T-helper 2 cell treated with Interferon-gamma antibody and Interleukin-4, amounts not matched to agents 5 μg/mL and 100 μg/mL, for 36 hours (primary cell): ENCODE data around the gene NAE1.
A peak's percentile ranks its signal among the peaks of the same experiment; 100 is the strongest.

Experiments used
- DNase-seq: peaks from one replicate; pipeline ENCODE4 v3.0.0; 2021; ENCODE audit warnings: low spot score
- H3K27ac Mint-ChIP-seq: one replicate; pipeline ENCODE4 v1.8.0; 2021; ENCODE audit warnings: mild to moderate bottlenecking, mixed read lengths
- H3K27me3 Mint-ChIP-seq: one replicate; pipeline ENCODE4 v1.8.0; 2021; ENCODE audit warnings: low read depth, mixed read lengths
- H3K36me3 Mint-ChIP-seq: one replicate; pipeline ENCODE4 v1.8.0; 2021; ENCODE audit warnings: low read depth, mixed read lengths
- H3K4me1 Mint-ChIP-seq: one replicate; pipeline ENCODE4 v1.8.0; 2021; ENCODE audit warnings: low read depth, mixed read lengths
- H3K4me3 Mint-ChIP-seq: one replicate; pipeline ENCODE4 v1.8.0; 2022; ENCODE audit warnings: mild to moderate bottlenecking, moderate library complexity, mixed read lengths
- H3K9me3 Mint-ChIP-seq: one replicate; pipeline ENCODE4 v1.8.0; 2021; ENCODE audit warnings: mixed read lengths

Gene NAE1

DNA sequence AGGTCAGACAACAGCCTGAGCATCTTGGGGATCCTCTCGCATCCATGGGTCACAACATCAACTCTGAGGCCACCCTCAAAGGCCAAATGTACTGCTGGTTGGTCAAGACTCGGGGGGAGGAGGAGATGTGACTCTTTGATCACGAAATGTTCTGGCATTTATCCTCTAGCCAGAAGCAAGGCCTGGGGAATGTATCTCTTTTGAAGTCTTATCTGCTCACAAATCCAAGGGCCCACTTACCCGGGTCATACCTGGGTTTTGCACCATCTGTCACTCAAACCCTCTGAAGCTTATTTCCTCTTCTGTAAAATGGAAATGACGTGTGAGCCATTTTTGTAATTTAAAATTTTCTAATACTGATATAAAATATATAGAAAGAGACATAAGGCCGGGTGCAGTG is 26.7 kb upstream of the NAE1 start:
- no peaks in the 10 kb centered on the region for H3K27me3 Mint-ChIP-seq
- DNase-seq = no peak
- H3K4me1 Mint-ChIP-seq = no peaks in the 10 kb centered on the region
- H3K27ac Mint-ChIP-seq = no peak overlapping the region
- H3K4me3 Mint-ChIP-seq = no peak overlapping the region
- H3K36me3 Mint-ChIP-seq = no peaks in the 10 kb centered on the region
- H3K9me3 Mint-ChIP-seq = no peaks in the 10 kb centered on the region

DNA sequence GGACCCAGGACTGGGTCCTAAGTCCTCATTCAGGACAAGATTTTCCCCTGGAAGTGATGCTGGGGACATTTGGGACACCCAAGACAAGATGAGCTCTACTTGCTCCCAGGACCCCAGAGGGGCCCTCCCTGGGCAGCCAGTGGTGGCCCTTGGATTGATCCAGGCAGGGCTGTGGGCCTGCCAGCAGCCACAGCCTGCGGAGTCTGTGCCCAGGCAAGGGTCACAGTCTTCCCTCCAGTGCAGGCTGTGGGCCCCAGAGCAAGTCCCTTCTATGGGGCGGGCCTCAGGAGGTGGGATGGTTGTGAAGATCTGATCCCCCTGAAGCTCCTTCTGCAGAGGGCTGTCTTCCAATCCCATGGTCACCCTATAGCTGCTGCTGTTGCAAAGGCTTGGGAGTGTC is 26.0 kb upstream of the NAE1 start:
- Mint-ChIP-seq H3K27ac (no peak overlapping the region), H3K9me3 (no peaks in the 10 kb centered on the region), H3K27me3 (no peaks in the 10 kb centered on the region), H3K4me1 (no peaks in the 10 kb centered on the region), H3K4me3 (no peak overlapping the region), H3K36me3 (no peaks in the 10 kb centered on the region)
- no peak for DNase-seq

DNA sequence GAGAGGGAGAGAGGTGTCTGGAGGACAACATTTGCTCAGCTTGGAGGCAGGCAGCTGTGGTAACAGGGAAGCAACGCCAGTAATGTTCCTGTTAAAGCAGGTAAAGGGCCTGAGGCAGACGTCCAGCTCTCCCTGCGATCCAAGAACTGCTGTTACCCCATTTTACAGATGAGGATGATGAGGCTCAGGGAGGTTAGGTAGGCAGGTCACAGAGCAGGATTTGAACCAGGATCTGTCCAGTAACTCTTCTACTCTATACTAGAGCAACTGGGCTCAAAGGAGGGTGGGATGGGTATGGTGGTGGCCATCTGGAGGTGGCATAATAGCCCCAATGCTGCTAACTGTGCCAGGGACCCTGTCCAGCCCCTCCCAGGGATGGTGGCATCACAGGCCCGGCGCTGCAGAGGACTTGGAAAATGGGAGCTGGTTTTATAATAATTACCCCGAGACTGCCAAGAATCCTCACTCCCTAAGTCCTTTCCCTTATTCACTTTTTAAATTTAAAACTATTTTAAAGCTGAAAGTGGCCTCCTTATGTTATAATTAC is 25.5 kb upstream of the NAE1 start:
- Mint-ChIP-seq H3K4me3 (no peak overlapping the region), H3K27ac (no peak overlapping the region), H3K36me3 (no peaks in the 10 kb centered on the region), H3K27me3 (no peaks in the 10 kb centered on the region), H3K9me3 (no peaks in the 10 kb centered on the region), H3K4me1 (no peaks in the 10 kb centered on the region)
- no peak for DNase-seq

DNA sequence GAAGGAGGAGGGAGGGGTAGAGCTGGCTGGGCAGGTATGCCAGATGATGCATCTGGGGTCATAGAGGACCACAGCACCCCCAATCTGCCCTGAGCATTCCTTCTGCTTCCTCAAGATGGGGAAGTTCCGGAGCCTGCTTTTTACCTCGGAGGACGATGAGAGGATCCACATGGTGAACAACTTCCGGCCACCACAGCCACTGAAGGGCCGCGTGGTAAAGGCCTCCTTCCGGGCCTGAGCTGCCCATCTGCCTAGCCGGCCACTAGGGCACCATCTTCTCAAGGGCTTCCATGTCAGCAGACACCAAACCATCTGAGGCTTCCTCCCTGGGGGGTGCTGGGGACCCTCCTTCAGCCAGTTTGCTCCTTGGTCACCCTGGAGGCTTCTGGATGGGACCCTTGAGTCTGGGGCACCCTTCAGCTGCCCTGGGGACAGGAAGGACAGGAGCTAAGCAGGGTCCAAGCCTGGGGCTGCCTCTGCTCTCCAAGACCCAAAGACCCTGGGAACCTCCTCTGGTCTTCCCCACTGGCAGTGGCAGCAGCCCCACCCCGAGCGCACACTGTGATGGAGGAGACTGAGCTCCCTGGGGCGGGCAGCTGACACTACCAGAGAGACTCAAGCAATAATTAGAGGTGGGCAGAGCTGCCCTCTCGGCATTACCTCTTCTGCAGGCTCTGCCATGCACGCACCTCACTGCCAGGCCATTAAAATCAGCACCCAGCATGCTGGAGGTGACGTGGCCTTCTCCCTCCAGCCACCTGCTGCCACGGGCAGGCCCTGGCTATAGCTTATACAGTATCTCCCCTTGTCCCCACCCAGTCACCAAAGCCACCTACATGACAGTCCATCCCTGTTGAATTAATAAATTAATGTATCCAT is 22.7 kb upstream of the NAE1 start:
- Mint-ChIP-seq H3K4me1 (peaks cover under 1% of the 10 kb centered on the region), H3K27me3 (no peaks in the 10 kb centered on the region), H3K4me3 (no peak overlapping the region), H3K27ac (no peak overlapping the region), H3K36me3 (no peaks in the 10 kb centered on the region), H3K9me3 (no peaks in the 10 kb centered on the region)
- DNase-seq = no peak

DNA sequence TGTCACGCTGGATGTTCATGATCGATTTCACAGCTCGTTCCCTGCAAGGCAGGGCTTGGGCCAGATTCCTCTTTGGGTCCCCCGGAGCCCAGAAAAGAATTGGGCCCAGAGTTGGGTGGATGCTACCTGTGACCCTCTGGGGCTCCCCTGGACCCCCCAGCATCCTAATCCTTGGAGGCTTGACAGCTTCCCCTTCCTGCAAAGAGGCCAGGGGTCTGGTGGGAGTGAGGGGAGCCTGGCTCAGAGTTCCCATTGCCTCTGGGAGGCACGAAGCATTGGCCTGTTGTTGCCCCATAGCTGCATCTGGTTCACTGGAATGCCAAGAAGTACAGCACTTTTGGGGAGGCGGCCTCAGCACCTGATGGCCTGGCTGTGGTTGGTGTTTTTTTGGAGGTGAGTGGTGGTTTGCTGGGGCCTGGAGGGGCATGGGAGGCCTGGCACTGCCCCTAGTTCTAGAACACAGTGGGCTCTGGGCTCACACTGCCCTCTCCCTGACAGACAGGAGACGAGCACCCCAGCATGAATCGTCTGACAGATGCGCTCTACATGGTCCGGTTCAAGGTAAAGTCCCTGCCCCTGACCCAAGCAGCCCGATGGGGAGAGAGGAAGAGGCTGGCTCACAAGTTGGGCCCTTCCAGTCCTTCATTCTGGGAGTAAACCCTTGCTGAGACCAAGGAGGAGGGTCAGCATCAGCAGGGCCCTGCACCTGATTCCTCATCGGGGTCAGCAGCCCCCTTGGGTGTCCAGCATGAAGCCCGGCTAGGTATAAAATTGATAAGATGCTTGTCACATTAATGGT is 20.6 kb upstream of the NAE1 start:
- Mint-ChIP-seq H3K36me3 (no peaks in the 10 kb centered on the region), H3K4me1 (peaks cover 14% of the 10 kb centered on the region), H3K4me3 (no peak overlapping the region), H3K9me3 (no peaks in the 10 kb centered on the region), H3K27me3 (peaks cover 1% of the 10 kb centered on the region), H3K27ac (no peak overlapping the region)
- DNase-seq = no peak

DNA sequence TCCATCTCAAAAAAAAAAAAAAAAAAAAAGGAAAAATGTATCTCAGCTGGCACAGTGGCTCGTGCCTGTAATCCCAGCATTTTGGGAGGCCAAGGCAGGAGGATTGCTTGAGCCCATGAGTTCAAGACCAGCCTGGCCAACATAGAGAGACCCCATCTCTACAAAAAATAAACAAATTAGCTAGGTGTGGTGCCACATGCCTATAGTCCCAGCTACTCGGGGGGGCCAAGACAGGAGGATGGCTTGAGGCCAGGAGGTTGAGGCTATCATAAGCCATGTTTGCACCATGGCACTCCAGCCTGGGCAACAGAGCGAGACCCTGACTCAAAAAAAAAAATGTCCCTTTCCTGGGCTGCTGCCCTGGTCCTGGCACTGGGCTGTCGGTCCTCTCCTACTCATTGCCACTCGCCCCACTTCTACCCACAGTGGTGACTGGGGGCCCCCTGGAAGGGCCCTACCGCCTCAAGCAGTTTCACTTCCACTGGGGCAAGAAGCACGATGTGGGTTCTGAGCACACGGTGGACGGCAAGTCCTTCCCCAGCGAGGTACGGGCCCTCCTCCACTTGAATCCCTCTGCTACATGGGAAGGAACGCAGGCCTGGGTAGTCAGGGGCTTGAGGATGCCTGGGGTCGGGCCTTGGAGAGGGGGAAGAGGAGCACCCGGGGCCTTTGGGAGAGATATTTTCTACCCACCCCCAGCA is 19.5 kb upstream of the NAE1 start:
- H3K9me3 Mint-ChIP-seq = no peaks in the 10 kb centered on the region
- no peak overlapping the region for H3K27ac Mint-ChIP-seq
- H3K27me3 Mint-ChIP-seq = peaks cover 12% of the 10 kb centered on the region
- H3K4me1 Mint-ChIP-seq = peaks cover 16% of the 10 kb centered on the region
- no peak for DNase-seq
- H3K4me3 Mint-ChIP-seq = no peak overlapping the region
- H3K36me3 Mint-ChIP-seq = no peaks in the 10 kb centered on the region

DNA sequence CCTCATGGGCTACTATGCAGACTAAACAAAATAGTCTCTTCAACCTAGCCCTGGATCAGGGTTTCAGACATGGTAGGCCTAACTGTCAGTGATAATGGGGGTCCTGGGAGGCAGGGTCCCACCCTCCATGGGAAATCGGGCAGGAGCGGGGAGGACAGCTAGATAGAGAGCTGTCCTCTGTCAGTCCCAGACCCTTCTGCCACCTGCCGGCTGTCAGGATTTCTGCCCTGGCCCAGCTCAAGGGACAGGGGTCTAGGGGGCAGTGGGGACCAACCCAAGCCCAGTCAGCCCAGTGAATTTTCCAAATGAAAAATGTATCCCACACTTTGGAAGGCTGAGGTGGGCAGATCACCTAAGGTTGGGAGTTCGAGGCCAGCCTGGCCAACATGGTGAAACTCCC is 18.8 kb upstream of the NAE1 start:
- H3K4me1 Mint-ChIP-seq = peaks cover 16% of the 10 kb centered on the region
- H3K36me3 Mint-ChIP-seq = no peaks in the 10 kb centered on the region
- peaks cover 17% of the 10 kb centered on the region for H3K27me3 Mint-ChIP-seq
- no peaks in the 10 kb centered on the region for H3K9me3 Mint-ChIP-seq
- no peak overlapping the region for H3K4me3 Mint-ChIP-seq
- H3K27ac Mint-ChIP-seq = no peak overlapping the region
- no peak for DNase-seq

DNA sequence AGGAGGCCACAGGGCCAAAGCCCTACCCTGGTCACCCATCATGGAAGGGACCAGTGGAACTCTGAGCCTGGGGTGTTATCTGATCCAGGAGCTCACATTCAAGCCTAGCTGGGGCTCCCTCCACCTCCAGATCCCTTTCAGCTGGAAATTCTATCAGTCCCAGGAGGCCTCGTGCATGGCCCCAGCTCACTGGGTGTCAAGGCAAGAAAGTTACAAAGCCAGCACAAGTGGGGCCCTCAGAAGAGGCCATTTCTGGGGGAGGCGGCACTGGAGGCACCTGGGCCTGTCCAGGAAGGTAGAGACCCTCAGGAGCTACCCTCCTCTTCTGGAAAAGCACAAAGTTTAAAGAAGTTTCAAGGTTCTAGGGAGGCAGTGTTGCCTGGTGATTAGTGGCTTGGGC is 18.2 kb upstream of the NAE1 start:
- H3K9me3 Mint-ChIP-seq = no peaks in the 10 kb centered on the region
- H3K4me3 Mint-ChIP-seq = no peak overlapping the region
- H3K27ac Mint-ChIP-seq = no peak overlapping the region
- H3K36me3 Mint-ChIP-seq = no peaks in the 10 kb centered on the region
- peaks cover 16% of the 10 kb centered on the region for H3K4me1 Mint-ChIP-seq
- peaks cover 18% of the 10 kb centered on the region for H3K27me3 Mint-ChIP-seq
- no peak for DNase-seq

DNA sequence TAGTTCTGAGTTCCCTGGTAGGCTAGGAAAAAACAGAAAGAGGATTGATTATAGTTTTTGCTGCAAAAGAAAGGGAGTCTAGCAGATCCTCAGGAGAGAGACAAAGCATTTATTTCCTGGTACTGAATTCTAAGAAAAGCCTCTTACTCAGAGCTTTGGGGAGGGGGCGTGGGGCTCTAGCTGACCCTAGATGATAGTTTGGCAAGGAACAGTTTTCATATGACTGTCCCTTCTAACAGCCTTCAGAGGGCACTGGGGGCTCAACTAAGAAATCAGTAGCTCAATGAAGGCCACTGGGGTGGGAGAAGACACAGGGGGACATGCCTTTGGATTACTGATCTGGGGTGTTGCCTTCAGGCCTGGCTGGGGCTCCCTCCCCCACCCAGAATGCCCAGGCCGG is 17.4 kb upstream of the NAE1 start:
- Mint-ChIP-seq H3K27me3 (peaks cover 26% of the 10 kb centered on the region), H3K36me3 (no peaks in the 10 kb centered on the region), H3K4me3 (no peak overlapping the region), H3K27ac (peak overlapping the region; percentile 37), H3K4me1 (peaks cover 17% of the 10 kb centered on the region), H3K9me3 (no peaks in the 10 kb centered on the region)
- DNase-seq = no peak

DNA sequence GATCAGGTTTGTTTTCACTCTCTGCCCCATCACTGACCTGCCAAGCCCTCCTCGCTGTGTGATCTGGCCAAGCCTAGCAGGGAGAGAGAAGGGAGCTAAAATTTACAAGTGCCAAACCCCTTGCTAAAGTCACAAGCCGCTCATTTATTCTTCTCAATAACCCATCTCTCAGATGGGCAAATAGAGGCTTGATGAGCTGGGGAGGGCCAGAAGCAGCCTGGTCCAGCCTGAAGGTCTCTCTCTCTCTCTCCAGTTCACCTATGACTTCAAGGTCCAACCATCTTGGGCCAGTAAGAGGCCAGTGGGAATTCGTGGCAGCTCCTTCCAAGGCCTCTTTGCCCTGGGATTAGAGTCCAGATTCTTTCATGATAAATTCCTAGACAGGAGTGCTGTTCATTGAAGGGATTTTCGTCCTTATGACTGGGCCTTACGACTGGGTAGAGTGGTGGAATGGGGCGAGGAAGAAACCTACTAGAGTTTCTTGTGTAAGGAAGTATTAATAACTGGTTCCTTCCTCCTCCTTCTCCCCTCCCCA is 16.8 kb upstream of the NAE1 start:
- no peak for DNase-seq
- Mint-ChIP-seq H3K9me3 (no peaks in the 10 kb centered on the region), H3K4me3 (no peak overlapping the region), H3K27me3 (peaks cover 32% of the 10 kb centered on the region), H3K4me1 (peaks cover 17% of the 10 kb centered on the region), H3K36me3 (no peaks in the 10 kb centered on the region), H3K27ac (peak overlapping the region; percentile 37)

DNA sequence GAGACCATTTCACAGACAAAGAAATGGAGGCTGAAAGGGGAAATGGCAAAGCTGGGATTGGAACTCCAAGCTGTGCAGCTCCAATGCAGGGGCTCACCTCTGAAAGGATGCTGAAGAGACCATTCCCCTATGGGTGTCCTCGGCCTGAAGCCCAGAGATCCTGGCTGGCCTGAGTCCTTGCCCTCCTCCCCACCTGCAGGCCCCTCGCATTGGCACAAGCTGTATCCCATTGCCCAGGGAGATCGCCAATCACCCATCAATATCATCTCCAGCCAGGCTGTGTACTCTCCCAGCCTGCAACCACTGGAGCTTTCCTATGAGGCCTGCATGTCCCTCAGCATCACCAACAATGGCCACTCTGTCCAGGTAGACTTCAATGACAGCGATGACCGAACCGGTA is 16.1 kb upstream of the NAE1 start:
- no peak overlapping the region for H3K4me3 Mint-ChIP-seq
- H3K27me3 Mint-ChIP-seq = peaks cover 36% of the 10 kb centered on the region
- no peak overlapping the region for H3K27ac Mint-ChIP-seq
- H3K4me1 Mint-ChIP-seq = peaks cover 17% of the 10 kb centered on the region
- H3K9me3 Mint-ChIP-seq = no peaks in the 10 kb centered on the region
- no peak for DNase-seq
- H3K36me3 Mint-ChIP-seq = no peaks in the 10 kb centered on the region

DNA sequence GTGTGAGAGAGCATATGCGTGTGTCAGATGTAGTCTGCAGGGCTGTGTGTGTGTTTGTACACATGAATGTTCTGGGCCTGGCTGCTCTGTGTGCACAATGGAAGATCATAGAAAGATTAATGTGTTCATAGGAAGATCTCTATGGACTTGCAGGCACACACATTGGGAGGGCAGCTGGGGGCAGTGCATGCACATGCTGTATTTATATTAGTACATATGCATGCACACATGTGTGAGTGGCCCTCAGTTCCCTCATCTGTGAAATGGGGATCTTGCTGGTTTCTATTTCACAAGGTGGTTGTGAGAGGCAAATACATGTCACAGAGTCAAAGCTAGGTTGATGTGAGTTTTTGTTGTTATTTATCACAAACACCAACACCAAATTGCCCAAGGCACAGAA is 15.5 kb upstream of the NAE1 start:
- Mint-ChIP-seq H3K36me3 (no peaks in the 10 kb centered on the region), H3K27ac (no peak overlapping the region), H3K27me3 (peaks cover 39% of the 10 kb centered on the region), H3K9me3 (no peaks in the 10 kb centered on the region), H3K4me3 (peak overlapping the region; percentile 18), H3K4me1 (peaks cover 17% of the 10 kb centered on the region)
- no peak for DNase-seq

DNA sequence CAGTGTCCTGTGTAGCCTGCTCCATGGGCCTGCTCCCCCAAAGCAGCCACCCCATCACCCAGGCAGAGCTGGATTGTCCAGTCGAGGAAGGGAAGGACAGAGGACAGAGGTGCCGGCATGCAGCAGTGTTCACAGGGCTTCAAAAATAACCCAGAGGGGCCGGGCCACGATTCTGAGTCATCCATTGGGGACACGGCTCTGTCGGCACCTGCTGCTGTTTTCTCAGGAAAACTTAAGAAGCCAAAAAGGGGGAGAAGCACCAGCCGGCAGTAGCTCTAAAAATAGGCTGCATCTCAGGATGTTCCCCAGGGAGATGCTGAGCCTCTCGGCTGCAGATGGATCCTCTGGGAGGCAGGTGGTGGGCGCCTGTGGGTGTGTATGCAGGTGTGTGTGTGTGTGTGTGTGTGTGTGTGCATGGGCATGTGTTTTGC is 15.0 kb upstream of the NAE1 start:
- H3K27me3 Mint-ChIP-seq = peaks cover 39% of the 10 kb centered on the region
- no peaks in the 10 kb centered on the region for H3K36me3 Mint-ChIP-seq
- no peaks in the 10 kb centered on the region for H3K9me3 Mint-ChIP-seq
- DNase-seq = no peak
- H3K27ac Mint-ChIP-seq = no peak overlapping the region
- H3K4me1 Mint-ChIP-seq = peaks cover 17% of the 10 kb centered on the region
- peak overlapping the region; percentile 18 for H3K4me3 Mint-ChIP-seq

DNA sequence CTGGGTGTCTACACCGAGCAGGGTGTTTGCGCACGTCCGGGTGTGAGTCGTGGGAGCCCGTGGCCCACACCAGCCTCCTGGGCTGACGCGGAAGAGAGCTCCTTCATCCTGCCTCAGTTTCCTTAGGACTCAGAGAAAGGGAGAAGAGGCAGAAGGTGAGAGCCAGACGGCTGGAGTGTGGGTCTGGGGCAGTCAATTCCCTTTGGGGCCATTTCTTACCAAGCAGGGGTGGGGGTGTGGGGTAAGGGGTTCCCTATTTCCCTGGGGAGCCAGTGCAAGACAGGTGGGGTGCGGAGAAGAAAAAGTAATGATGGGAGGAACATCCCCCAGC is 14.3 kb upstream of the NAE1 start:
- Mint-ChIP-seq H3K9me3 (no peaks in the 10 kb centered on the region), H3K27me3 (peaks cover 39% of the 10 kb centered on the region), H3K4me3 (peak overlapping the region; percentile 39), H3K4me1 (peaks cover 17% of the 10 kb centered on the region), H3K27ac (no peak overlapping the region), H3K36me3 (no peaks in the 10 kb centered on the region)
- no peak for DNase-seq
